WI38 (cell line): Measurements from ENCODE around the gene BCL2L11.

Experiments
- H3K4me3 ChIP-seq: 2 replicates; pipeline ENCODE4 v1.5.1; 2011; ENCODE audit warnings: low read depth, mild to moderate bottlenecking, control low read depth, low read length
- TF ChIP-seq, protein P1 (sequence below): IDR thresholded peaks from 2 replicates; pipeline ENCODE4 v1.5.1; 2012; ENCODE audit warnings: low read depth, mild to moderate bottlenecking, control low read depth, low read length

The BCL2L11 gene

GRCh38 chr2:111169924-111170323 lies 49.2 kb downstream of the BCL2L11 start:
- TF ChIP-seq, protein P1, sequence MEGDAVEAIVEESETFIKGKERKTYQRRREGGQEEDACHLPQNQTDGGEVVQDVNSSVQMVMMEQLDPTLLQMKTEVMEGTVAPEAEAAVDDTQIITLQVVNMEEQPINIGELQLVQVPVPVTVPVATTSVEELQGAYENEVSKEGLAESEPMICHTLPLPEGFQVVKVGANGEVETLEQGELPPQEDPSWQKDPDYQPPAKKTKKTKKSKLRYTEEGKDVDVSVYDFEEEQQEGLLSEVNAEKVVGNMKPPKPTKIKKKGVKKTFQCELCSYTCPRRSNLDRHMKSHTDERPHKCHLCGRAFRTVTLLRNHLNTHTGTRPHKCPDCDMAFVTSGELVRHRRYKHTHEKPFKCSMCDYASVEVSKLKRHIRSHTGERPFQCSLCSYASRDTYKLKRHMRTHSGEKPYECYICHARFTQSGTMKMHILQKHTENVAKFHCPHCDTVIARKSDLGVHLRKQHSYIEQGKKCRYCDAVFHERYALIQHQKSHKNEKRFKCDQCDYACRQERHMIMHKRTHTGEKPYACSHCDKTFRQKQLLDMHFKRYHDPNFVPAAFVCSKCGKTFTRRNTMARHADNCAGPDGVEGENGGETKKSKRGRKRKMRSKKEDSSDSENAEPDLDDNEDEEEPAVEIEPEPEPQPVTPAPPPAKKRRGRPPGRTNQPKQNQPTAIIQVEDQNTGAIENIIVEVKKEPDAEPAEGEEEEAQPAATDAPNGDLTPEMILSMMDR: no peak
- no peak overlapping the region for H3K4me3 ChIP-seq

DNA sequence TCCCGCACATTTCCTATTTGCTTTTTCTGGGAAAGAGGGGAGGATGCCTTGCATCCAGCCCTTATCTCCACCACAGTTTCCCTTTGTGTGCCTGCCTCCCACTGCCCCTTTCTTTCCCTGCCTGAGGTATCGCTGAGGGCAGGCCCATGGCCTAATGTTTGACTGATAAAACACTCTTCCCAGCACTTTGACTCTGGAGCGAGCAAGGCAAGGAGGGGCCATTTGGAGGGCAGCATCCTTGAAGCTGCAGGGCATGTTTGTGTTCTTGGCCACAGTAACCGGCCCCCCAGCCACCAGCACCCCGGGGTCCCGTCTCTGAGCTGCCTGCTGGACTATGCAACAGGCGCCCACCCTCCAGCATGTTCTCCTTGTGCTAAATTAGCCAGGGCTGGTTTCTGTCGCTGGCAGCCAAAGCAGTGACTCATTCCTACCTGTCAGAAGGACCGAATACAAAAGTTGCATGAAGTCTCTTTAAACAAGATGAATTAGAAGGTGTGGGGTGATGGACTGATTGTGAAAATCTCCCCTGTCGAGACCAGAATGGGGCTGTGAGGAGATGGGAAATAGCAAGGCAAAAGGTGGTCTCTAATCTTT lies 50.7 kb downstream of the BCL2L11 start:
- no peak overlapping the region for H3K4me3 ChIP-seq
- TF ChIP-seq, protein P1: no peak

DNA sequence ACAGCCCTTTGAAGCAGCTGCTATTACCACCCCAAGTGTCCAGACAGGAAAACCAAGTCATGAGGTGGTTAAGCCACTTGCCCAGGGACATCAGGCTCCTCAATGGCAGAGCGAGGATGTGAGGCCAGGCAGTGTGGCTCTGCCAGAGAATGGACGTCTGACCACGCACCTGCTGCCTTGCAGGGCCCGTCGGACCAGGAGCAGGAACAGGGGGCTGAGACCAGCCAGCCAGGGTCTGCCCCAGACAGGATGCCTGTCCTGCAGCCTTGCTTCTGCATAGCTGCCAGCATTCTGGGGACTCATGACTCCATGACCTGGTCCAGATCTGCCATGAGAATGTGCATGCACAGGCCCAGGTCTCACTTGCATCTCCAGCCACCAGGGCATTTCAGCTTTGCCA lies 52.0 kb downstream of the BCL2L11 start:
- H3K4me3 ChIP-seq: no peak overlapping the region
- TF ChIP-seq, protein P1: no peak

GRCh38 chr2:111173338-111173737 lies 52.6 kb downstream of the BCL2L11 start:
- TF ChIP-seq, protein P1: no peak
- H3K4me3 ChIP-seq: no peak overlapping the region

GRCh38 chr2:111173856-111174255 lies 53.1 kb downstream of the BCL2L11 start:
- no peak overlapping the region for H3K4me3 ChIP-seq
- TF ChIP-seq, protein P1: no peak

DNA sequence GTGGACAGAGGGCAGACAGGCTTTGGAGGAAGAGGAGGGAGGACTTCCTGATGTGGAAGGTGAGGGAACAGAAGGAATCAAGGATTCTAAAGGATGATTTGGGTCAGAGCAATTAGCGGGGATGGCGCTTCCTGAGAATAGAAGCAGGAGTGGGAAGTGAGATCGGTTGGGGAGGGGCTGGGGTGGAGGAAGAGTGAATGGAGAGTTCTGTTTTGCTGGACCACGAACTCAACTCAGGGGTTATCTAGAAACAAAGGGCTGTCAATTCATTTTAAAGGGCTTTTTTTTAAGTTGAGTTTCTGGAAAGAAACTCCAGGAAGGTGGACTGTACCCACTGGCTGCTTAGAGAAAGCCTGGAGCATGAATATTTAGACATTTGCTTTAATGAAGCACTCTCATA lies 54.9 kb downstream of the BCL2L11 start:
- no peak overlapping the region for H3K4me3 ChIP-seq
- TF ChIP-seq, protein P1: no peak

DNA sequence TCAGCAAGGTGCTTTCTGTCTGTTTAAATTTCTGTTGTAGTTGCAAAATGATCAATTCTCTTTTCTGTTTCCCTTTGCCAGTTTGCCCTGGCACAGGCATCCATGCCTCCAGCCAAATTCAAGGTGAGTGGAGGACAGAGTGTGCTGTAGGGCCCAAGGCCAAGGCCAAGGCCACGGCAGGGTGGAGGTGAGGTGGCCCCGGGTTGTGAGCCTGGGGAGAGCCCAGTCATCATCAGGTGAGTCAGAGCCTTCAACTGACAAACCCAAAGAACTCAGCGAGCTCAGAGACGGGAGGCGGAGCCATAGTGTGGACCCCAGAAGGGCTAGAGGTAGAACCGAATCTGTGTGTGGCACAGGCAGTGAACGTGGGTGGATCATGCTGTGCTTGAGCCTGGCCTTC lies 55.7 kb downstream of the BCL2L11 start:
- H3K4me3 ChIP-seq: no peak overlapping the region
- TF ChIP-seq, protein P1: no peak
